HTERT RPE-1 (cell line): ENCODE data around the gene TASOR.

Experiments
- in situ Hi-C: fragments of 300-500 bp; cut with MboI; formaldehyde crosslinking; loops from 4 replicates; pipeline ENCODE4 v1.14.3; 2020; ENCODE audit warnings: low sequenced_read_pairs

Gene TASOR

DNA sequence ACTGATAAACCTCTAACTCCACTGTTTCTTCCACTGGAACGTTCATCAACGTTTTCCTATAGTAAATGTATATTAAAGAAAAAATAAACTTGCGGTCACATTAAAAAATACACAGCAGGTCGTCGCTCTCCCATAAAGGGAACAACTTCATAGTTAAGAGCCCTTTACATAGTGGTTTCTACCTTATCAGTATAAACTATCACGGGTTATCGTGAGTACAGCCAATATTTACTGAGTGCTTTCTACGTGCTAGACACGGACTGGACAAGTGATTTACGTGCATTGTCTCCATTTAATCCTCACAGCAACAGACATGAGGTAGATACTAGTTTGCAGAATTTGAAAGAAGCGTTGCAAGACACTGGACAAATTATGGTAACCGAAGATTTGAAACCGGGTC lies 964 bp upstream of the TASOR start:
- in situ Hi-C loops: no loop called here

DNA sequence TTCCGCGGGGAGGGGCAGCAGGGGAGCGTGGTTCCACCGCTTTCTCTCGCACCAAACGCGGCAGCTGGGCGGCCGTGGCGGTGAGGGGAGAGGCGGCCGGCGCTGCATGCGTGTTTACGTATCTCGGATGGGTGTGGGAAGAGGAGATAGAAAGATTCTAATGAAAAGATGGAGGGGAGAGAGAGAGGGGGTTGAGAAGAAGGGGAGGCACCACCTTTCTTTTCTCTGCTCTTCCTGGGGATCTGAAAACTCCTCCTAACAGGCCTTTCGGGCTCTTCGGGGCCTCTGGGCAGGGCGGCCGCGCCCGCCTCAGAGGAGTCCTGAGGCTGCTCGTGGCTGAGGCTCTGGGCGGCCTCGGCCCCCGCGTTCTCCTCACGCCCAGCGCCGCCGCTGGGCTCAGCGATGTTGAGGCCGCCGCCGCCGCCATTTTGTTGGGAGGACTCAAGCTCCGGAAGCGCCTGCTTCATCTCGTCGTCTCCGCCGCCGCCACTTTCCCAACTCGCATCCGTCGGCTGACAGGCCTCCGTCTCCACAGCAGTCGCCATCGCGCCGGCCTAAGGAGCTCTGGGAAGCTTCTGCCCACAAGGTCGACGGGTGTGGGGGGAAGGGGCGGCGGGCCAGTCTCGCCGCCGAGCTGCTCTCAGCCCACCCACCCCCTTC lies 473 bp downstream of the TASOR start:
- in situ Hi-C loops: no loop called here

DNA sequence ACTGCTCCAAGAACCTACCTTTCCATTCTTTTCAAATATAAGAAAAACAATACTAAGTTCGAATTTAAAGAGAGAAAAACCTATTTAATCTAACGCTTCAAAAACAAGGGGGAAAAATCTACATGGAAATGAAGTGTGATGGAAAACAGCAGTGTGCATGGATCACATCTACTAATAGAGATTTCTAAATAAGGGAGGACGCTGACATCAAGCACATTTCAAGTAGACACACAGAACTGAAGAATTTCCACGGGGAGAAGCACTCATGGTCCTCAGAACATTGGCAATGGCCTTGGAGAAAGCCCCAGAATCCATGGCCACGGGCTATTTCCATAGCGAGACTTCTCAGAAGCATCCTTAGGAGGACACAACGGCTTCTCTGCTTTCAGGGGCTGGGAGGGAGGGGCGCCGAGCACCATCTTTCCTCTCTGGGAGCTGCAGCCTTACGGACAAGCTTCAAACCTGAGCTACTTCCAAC lies 1.0 kb downstream of the TASOR start:
- in situ Hi-C loops: no loop called here

GRCh38 chr3:56680054-56680580 lies 2.9 kb downstream of the TASOR start:
- in situ Hi-C loops: no loop called here

DNA sequence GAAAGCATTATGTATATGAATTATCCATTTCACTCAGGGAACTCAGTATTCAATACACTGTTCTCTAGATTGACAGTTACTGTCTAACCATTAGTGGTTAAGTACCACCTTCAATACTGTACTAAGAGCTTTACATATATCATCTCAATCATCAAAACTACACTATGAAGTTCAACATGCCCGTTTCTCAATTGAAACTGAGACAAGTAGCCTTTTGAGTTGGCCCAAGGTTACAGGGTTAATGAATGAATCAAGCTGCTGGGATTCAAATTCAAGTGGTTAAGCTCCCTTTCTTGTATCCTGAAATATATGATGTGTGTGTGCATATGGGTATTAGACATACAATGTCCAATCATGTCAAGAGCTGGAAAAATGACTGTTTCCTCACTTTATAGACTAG lies 5.8 kb downstream of the TASOR start:
- in situ Hi-C loops: no loop called here

- in situ Hi-C loops: no loop called here
Measured at GRCh38 chr3:56673781-56674457, 9.1 kb downstream of the TASOR start.

DNA sequence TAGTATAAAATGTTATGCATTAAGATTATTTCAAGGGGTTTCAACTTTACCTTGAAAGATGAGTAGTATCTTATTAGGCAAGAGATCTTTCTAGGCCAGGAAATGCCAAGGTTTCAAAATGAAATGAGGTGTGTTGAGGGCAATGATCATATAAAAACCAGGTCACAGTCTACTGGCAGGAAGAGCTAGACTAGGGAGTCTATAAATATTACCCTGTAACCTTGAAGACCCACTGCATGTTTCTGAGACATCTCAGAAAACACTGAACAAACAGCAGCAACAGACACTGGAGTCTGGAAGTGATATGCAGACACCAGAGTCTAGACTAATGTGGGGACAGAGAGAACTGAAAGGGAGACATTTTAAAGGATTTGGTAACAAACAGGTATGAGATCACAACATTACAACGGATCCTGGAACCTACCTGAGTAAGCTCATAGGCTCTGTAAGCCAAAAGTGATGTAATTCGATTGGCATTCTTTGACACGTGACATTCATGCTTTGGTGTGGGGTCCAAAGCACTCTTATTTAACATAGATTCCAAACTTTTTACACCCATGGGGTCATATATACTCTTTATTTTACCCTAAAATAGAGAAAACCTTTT lies 15.0 kb downstream of the TASOR start:
- in situ Hi-C loops: no loop called here

DNA sequence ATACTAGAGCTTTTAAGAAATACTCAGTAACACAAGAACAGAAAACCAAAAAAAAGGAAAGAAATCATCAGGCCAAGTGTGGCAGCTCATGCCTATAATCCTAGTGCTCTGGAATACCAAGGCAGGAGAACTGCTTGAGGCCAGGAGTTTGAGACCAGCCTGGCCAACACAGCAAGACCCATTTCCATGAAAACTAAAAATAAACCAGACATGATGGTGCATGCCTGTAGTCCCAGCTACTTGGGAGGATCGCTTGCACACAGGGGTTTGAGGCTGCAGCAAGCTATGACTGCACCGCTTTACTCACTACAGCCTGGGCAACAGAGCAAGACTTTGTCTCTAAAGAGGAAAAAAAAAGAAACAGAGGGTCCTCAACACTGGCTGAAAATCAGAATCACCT lies 18.2 kb downstream of the TASOR start:
- in situ Hi-C loops: no loop called here

DNA sequence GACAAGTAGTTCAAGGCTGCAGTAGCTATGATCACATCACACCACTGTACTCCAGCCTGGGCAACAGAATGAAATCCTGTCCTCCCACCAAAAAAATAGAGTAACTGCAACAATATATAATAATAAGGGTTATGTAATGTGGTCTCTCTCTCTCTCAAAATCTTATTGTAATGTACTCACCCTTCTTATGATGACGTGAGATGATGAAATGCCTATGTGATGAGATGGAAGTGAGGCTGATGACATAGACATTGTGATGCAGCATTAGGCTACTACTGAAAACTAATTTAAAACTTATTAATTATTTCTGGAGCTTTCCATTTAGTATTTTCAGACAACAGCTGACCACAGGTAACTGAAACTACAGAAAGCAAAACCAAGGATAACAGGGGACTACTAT lies 27.4 kb downstream of the TASOR start:
- in situ Hi-C loops: no loop called here

DNA sequence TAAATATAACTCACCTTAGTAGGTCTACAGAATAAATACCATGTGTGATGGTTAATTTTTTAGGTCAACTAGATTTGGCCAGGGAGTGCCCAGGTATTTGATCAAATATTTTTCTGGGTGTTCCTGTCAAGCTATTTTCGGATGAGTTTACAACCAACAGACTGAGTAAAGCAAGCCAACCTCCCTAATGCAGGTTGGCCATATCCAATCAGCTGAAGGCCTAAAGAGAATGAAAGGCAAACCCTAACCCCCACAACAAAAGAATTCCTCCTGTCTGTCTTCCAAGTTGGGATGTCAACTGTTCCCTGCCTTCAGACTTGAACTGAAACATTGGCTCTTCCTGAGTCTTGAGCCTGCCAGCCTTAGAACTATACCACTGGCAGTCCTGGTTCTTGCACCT lies 28.6 kb downstream of the TASOR start:
- in situ Hi-C loops: no loop called here

- in situ Hi-C loops: no loop called here
Measured at GRCh38 chr3:56645407-56645806, 37.7 kb downstream of the TASOR start.

GRCh38 chr3:56633602-56634535 lies 49.2 kb downstream of the TASOR start:
- in situ Hi-C loops: no loop called here
